ENCODE data around the gene FBXL16.

DNA sequence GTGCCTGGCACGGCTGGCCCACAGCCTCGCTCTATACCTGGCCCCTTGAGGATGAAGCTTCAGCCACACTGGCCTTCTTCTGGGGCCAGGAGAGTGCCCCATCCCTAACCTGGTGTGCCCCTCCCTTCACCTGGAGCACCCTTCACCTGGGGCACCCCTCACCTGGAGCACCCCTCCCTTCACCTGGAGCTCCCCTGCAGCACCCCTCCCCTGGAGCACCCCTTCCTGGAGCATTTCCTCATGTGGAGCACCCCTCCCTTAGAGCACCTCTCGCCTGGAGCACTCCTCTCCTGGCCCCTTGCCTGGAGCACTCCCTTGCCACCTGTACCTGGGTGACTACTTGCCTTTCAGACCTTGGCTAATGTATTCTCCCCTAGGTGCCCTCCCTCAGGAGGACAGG, 2.4 kb upstream of the FBXL16 start:
- TF ChIP-seq, protein P1, sequence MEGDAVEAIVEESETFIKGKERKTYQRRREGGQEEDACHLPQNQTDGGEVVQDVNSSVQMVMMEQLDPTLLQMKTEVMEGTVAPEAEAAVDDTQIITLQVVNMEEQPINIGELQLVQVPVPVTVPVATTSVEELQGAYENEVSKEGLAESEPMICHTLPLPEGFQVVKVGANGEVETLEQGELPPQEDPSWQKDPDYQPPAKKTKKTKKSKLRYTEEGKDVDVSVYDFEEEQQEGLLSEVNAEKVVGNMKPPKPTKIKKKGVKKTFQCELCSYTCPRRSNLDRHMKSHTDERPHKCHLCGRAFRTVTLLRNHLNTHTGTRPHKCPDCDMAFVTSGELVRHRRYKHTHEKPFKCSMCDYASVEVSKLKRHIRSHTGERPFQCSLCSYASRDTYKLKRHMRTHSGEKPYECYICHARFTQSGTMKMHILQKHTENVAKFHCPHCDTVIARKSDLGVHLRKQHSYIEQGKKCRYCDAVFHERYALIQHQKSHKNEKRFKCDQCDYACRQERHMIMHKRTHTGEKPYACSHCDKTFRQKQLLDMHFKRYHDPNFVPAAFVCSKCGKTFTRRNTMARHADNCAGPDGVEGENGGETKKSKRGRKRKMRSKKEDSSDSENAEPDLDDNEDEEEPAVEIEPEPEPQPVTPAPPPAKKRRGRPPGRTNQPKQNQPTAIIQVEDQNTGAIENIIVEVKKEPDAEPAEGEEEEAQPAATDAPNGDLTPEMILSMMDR (IDR thresholded peaks at IDR 0.05): no peak
- no peak for TF ChIP-seq POLR2A (IDR thresholded peaks at IDR 0.05)

Data from right lobe of liver (tissue), 4 donors.